ENCODE results near the gene KCTD3. TPM values are rescaled to one million over a fixed set of nuclear protein-coding genes. Genes with fewer than 3 reads are reported as not detected.

KCTD3 gene
- total RNA-seq, 2 experiments from 2014 or later = 1.5 TPM

DNA sequence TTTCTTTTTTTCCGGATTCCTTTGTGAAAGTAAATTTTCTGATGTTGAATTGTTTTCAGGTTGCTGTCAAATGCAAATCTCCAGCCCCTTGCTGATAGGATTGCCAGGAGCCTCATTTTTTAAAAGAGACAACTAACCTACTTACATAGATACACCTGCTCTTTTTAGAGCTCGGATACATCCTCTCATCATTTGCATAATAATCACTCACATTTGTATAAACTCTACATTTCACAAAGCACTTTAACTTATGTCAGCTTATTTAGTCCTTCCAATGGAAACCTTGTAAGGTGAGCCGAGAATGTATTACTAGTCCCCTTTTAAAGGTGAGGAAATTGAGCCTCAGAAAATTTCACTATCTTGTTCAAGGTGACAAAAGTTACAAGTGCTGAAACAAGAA lies 84.8 kb downstream of the KCTD3 start:
- POLR2A ChIA-PET = no interaction called here
- no peaks in the 10 kb centered on the region for H3K4me1 Mint-ChIP-seq (ENCODE audit: low read depth)
- no peak overlapping the region for H3K4me3 Mint-ChIP-seq
- DNase-seq = no peak
- intact Hi-C loops (cut with micrococcal nuclease) = no loop called here
- H3K27me3 Mint-ChIP-seq = no peaks in the 10 kb centered on the region
- TF ChIP-seq, protein P1, sequence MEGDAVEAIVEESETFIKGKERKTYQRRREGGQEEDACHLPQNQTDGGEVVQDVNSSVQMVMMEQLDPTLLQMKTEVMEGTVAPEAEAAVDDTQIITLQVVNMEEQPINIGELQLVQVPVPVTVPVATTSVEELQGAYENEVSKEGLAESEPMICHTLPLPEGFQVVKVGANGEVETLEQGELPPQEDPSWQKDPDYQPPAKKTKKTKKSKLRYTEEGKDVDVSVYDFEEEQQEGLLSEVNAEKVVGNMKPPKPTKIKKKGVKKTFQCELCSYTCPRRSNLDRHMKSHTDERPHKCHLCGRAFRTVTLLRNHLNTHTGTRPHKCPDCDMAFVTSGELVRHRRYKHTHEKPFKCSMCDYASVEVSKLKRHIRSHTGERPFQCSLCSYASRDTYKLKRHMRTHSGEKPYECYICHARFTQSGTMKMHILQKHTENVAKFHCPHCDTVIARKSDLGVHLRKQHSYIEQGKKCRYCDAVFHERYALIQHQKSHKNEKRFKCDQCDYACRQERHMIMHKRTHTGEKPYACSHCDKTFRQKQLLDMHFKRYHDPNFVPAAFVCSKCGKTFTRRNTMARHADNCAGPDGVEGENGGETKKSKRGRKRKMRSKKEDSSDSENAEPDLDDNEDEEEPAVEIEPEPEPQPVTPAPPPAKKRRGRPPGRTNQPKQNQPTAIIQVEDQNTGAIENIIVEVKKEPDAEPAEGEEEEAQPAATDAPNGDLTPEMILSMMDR (IDR thresholded peaks at IDR 0.05) = no peak
- no peak for ATAC-seq
- H3K36me3 Mint-ChIP-seq (ENCODE audit: low read depth) = no peaks in the 10 kb centered on the region
- CTCF ChIA-PET = no interaction called here
- H3K27ac Mint-ChIP-seq = no peak overlapping the region
- H3K9me3 Mint-ChIP-seq = no peaks in the 10 kb centered on the region

DNA sequence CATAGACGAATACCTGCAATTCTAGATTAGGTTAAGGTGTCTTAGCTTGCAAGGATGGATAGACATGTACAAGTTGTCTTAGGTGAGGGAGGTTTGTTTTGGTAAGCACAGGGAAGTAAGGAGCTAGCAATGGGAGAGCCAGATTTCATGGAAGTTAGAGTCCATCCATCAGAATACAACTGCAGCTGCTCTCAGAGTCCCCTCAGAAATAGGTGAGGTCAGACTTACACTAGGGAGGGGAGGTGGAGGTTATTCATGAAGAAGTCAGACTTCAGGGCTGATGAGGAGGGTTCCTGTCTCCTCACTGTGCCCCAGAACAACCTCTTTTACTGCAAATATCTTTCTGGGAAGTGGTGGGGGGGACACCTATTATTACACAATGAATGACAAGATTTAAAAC lies 85.3 kb downstream of the KCTD3 start:
- H3K27ac Mint-ChIP-seq = no peak overlapping the region
- intact Hi-C loops (cut with micrococcal nuclease) = no loop called here
- no peak overlapping the region for H3K4me3 Mint-ChIP-seq
- peaks cover under 1% of the 10 kb centered on the region for H3K9me3 Mint-ChIP-seq
- ChIA-PET CTCF (no interaction called here), POLR2A (no interaction called here)
- ATAC-seq = no peak
- no peaks in the 10 kb centered on the region for H3K36me3 Mint-ChIP-seq (ENCODE audit: low read depth)
- no peaks in the 10 kb centered on the region for H3K27me3 Mint-ChIP-seq
- no peaks in the 10 kb centered on the region for H3K4me1 Mint-ChIP-seq (ENCODE audit: low read depth)
- TF ChIP-seq, protein P1 (IDR thresholded peaks at IDR 0.05) = no peak
- DNase-seq = no peak

DNA sequence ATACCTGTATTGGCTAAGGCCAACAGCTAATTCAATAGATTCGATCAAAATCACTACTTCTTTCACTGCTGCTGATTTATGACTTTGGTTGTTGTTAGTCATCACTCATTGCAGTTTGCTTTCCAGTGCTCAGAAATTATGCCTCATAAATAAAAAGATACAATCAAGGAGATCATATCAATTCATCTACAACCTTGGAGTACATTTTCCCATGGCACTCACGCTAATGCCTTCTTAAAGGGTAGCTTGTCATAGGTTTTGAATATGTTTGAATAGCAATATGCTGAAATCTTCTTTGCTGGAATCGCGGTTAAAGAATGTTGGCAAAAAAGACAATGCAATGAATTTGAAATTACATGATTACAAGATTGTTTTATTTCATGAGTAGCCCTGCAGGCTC lies 89.9 kb downstream of the KCTD3 start:
- Mint-ChIP-seq H3K27me3 (peaks cover 4% of the 10 kb centered on the region), H3K36me3 (ENCODE audit: low read depth) (no peaks in the 10 kb centered on the region)
- POLR2A ChIA-PET = no interaction called here

DNA sequence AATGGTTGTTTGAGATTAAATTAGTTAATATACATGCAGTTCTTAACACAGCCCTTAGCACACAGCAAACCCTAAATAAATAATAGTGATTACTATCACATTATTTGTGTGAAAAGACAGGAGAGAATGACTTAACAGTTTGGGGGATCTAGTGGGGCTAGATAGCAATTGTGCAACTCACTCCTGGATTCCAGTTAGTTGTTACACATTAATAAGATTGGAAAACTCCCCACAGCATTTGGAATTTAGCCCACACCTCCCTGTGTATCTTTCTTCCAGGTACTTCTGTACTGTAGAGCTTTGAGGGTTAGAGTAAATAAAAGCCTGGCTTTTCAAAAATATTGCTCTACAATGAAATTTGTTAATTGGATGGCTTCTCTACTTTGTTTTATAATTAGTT lies 93.2 kb downstream of the KCTD3 start:
- DNase-seq (no peak), ATAC-seq (no peak)
- CTCF ChIA-PET = no interaction called here
- Mint-ChIP-seq H3K36me3 (ENCODE audit: low read depth) (no peaks in the 10 kb centered on the region), H3K27me3 (peaks cover 4% of the 10 kb centered on the region), H3K9me3 (peaks cover 2% of the 10 kb centered on the region), H3K27ac (no peak overlapping the region), H3K4me1 (ENCODE audit: low read depth) (no peaks in the 10 kb centered on the region), H3K4me3 (no peak overlapping the region)
- intact Hi-C loops (cut with micrococcal nuclease) = no loop called here
- TF ChIP-seq, protein P1 (IDR thresholded peaks at IDR 0.05) = no peak
- POLR2A ChIA-PET = no interaction called here

More for the DNA sequence above, 89.9 kb downstream of the KCTD3 start:
- DNase-seq = no peak
- TF ChIP-seq, protein P1 (IDR thresholded peaks at IDR 0.05) = no peak
- intact Hi-C loops (cut with micrococcal nuclease) = no loop called here
- H3K9me3 Mint-ChIP-seq = peaks cover 2% of the 10 kb centered on the region
- CTCF ChIA-PET = no interaction called here
- no peak overlapping the region for H3K27ac Mint-ChIP-seq
- no peak for ATAC-seq
- no peaks in the 10 kb centered on the region for H3K4me1 Mint-ChIP-seq (ENCODE audit: low read depth)
- no peak overlapping the region for H3K4me3 Mint-ChIP-seq

DNA sequence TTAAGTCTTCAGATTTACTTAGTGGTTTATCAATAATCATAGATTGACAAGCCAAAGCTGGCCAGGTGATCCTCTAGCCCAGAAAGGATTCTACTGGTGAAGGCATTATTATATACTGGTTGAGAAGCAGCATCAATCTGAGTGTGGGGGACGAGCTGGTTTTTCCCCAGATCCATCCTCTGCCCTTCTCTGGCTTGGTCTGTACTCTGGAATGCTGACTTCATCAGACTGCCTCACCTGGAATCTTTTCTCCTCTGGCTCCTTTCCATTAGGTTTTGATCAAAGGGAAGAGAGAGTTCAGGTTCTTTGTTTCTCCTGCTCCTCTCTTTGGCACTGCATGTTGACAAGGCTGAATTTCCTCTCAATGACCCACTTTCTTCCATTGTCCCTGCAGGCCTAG lies 93.9 kb downstream of the KCTD3 start:
- DNase-seq (no peak), ATAC-seq (no peak)
- H3K4me3 Mint-ChIP-seq = no peak overlapping the region
- ChIA-PET CTCF (no interaction called here), POLR2A (no interaction called here)
- H3K4me1 Mint-ChIP-seq (ENCODE audit: low read depth) = no peaks in the 10 kb centered on the region
- no peak overlapping the region for H3K27ac Mint-ChIP-seq
- H3K9me3 Mint-ChIP-seq = peaks cover 2% of the 10 kb centered on the region
- intact Hi-C loops (cut with micrococcal nuclease) = no loop called here
- peaks cover 4% of the 10 kb centered on the region for H3K27me3 Mint-ChIP-seq
- H3K36me3 Mint-ChIP-seq (ENCODE audit: low read depth) = no peaks in the 10 kb centered on the region
- TF ChIP-seq, protein P1 (IDR thresholded peaks at IDR 0.05) = no peak

All from activated CD8-positive, alpha-beta T cell treated with anti-CD3 and anti-CD28 coated beads for 36 hours (primary cell).